NCI-H1930 (cell line): ENCODE data around the gene SNN.

Experiments
- DNase-seq, 2 experiments: peaks; one replicate each; lab custom pipeline; 2025; lab: John Stamatoyannopoulos, UW

Gene SNN

DNA sequence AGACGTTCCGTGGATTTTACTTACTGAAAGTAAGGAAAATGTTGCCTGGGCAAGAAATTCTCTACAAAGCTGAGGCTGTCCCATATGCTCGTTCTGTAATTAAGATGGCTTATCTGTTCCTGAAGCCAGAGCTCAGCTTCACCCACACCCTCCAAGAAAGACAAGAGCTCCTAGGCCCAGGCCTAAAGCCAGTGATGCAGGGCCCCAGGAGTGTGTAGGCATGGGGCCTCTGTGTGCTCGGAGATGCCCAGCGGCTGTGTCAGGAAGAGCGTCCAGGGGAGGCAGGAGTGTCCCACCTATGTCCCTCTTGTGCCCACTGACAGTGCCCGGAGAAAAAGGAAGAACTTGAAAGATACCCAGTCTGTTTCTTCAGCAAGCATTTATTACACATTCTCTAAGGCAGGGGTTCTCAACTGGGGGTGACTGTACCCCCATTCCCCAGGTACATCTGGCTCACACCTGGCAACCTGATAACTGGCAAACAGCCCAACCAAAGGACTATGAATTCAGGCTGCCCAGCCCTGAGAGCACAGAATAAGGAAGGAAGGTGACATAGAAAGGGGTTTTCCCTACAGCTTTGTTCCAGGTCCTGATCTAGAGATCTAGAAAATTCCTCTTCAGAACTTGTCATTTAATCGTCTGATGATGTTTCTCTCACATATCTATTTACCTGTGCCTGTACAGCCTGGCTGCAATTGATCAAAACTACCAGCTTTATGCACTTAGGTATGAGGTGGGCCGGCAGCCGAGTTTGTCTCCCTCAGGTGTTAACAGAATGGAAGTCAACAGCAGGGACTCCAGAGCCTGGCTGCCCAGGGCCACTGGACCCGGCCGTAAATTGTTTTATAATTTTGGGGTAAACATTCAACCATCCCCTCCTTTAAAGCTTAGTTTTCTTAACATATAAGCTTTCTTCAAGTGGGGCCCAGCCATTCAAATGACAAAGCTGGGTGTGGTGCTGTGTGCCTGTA lies 12.0 kb downstream of the SNN start:
- no peak for DNase-seq

GRCh38 chr16:11681556-11681955 lies 13.3 kb downstream of the SNN start:
- DNase-seq = no peak

GRCh38 chr16:11681976-11682654 lies 13.9 kb downstream of the SNN start:
- DNase-seq = no peak

DNA sequence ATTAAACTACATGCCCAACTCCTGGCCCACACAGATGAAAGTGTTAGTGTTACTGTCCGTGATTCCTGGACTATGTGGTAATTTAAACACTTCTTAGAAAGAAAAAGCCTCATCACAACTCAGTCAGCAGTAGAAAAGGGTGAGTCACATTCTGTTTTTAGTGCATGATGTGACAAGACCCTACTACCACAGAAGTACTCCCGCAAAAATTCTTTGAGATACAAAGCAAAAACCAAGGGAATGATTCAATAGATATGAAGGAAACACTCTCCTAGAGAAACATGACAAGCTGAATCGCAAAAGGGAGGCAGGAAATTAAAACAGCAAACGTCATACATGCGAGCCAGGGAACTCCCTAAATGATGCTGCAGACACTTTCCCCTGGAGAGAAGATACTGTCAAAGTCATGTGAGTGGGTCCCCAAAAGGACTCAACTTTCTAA lies 14.4 kb downstream of the SNN start:
- no peak for DNase-seq

DNA sequence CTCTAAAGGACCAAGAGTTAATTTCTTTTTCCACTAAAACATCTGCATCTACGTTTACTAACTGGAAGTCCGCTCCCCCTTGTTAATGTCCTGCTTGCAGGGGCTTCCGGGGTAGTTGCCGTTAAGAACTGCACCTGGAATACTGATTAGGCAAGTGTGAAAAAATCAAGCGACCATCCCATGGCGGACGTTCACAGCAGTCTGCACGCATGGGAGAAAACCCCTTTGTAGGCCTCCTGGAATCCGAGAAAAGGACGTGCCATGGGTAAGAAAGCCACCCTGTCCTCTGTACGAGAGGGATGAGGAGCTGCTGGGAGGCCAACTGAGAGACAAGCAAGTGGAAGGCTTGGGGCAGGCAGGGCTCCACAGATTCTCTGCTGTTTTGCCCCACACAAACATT lies 14.9 kb downstream of the SNN start:
- DNase-seq = no peak

DNA sequence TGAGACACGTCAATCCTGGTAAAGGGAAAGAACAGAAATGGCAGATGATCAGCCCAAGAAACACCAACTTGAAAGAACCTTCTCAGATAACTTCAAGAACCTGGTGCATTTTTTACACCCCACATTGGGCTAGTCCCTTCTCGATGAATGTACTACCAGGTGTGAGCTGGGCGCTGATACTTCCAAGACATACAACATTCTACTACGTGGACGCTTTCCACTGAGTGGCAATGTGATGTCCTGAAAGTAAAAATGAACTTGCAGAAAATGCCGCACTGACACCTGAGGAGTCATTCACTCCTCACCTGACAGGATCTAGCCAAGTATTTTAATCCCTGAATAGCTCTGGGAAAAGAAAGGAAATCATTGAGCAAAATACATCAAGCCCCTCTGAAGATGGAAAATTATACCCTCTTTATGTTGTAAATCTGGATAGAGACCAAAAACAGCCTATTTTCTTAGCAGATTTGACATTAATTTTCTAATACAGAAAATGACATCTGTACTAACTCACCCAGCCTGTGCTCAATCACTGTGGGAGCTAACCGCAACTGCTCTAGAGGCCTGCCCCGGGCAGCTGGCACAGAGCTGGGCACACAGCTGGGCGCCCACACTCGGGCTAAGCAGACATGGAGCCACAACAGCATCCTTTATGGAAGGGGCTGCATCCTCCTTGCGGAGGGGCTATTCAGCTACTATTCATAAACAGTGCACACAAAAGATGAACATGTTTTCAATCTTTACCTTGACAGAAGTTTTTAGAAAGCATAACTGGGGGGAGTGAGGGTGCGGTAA lies 16.2 kb downstream of the SNN start:
- DNase-seq = no peak

DNA sequence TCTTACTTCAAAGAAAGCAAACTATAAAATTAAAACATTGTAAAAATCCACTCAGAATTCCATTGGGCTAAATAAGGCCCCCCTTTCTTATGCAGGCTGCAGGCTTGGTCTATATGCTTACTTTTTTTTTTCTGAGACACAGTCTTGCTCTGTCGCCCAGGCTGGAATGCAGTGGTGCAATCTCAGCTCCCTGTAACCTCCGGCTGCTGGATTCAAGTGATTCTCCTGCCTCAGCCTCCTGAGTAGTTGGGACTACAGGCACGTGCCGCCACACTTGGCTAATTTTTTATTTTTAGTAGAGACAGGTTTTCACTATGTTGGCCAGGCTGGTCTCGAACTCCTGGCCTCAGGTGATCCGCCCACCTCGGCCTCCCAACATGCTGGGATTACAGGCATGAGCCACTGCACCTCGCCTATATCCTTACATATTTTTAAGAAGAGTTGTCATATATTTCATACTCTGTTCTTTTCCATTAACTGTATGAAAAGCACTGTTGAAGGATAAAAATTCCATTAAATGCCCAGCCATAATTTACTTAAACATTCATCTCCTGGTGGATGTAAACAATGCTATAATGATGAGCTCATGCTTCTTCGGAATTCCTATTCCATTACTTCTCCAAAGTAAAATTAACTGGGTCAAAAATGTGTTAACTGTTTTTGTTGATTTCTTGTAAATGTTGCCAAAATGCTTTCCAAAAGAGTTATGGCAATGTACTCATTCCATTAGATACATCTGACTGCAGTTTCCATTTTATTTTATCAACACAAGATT lies 17.8 kb downstream of the SNN start:
- no peak for DNase-seq

DNA sequence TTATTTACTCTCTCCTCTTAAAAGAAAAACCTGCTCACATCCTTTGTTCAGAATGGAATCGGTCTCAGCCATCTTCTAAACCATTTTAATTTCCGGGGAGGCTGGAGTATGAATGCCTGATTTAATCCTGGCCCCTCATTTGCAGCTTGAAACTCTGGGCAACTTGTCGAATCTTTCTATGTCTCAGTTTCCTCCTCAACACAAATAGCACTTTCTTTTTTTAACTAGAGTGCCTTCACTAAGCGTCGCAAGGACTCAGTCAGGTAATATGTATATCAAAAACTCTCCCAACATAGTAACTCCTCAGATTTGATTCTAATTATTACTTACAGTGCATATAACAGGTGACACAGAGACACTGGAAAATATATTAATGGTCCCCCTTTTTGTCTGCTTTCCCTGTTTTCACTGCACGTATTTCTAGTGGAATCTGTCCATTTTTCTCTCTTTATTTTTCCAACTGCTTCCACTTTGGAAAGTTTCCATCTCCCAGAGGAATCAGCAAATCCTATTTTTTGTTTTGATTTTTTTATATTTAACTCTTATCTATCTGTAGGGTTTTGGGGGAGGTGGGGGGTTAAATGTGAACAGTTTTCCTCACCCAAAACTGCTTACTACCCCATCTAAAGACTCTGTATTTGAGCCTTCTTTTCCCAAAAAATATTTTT lies 18.6 kb downstream of the SNN start:
- no peak for DNase-seq

DNA sequence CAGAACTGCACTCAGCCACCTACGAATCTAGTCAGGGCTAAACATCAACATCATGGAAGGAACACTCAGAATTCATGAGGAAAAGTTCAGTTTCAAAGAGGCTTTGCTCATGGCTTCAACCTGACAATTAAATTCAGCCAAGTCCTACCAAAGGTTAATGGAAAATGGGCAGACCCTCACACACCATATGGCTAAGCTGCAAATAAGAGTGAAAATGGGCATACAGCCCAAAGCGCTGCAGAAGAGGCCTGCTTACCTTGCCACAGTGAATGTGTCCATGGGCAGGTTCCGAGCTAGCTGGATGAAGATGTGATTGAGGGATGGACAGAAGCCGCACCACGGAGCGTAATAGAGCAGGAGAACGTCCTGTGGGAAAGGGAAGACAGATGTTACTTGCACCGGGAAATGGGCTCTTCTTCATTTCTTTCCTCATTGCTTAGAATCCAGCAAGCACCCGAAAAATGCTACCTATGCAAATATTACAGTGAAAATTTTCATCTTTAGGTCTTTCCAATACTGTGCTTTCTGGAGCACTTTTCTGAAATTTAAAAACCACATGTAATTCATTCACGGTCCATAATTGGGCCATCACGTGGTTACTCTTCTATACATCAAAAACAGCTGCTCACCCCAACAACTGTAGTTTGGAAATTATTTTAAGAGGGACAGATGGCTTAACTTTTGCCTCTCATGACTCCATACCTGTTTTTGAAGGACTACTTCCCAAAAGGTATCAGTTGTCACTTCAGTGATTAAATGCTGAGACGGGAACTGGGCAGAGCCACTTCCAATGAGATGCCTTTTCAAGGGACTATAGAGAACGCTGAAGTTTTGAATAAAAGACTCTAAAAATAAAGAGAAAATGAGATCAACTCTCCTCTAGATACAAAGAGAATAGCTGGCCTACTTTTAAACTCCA lies 19.6 kb downstream of the SNN start:
- no peak for DNase-seq

DNA sequence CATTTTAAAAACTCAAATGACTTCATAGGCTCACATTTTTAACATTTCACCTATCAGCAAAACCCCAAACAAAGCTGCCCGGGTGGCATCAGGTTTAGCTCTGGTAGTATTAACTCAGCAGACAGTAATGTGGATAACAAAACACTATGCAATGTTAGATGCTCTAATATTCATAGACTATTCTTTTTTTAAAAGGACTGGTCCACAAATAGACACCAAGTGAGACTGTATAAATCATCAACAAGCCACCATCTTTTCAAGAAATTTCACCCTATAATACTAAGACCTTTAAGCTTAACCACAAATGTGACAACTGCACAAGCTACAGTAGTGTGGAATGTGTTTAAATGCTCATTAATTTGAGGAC lies 20.2 kb downstream of the SNN start:
- DNase-seq = no peak

DNA sequence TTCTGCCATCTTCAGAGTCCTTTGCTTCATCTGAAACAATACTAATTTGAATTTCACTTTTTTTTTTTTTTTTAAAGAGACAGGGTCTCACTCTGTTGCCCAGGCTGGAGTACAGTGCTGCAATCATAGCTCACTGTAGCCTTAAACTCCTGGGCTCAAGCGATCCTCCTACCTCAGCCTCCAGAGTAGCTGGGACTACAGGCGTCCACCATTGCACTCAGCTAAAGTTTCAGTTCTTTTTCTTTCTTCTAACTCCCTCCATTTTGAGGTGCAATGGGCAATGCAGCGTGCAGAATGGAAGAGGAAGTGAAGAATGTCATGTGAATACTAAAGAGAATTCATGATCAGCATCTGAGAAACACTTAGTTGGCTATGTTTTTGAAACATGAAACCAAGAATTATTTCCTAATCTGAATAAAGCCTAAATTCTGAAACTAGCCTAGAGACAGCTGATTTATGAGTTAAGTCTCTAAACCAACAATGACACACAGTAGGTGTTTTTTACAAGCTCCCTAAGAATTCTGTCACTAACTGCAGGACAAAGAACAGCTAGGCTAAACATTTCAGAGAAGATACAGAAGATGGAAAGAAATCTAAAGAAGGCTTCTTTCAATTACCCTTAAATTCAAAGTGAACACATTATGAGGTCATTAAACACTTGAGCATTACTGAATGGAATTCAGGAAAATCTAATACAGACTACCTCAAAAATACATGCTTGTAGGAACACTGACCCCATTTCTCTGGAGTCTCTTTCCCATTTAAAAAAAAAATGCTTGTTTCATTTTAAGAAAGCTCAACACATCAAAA lies 21.0 kb downstream of the SNN start:
- DNase-seq = no peak

DNA sequence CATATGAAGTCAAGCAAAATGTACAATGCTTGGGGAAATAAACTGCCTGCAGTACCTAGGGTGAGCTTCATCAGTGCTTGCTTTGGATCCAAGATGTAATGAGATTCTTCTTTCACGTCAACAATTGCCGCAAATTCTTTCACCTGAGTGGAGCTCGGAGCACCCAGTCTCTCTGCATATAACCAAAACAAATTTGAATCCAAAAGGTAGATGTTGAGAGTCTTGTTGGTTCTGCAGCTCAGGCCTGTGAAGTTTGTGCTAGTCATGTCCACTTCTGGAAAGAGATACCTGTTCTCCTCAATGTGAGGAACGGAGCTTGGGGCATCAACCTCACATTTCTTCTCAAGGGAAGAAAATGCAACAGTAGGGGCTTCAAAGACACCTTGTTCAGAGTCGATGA lies 23.0 kb downstream of the SNN start:
- no peak for DNase-seq

DNA sequence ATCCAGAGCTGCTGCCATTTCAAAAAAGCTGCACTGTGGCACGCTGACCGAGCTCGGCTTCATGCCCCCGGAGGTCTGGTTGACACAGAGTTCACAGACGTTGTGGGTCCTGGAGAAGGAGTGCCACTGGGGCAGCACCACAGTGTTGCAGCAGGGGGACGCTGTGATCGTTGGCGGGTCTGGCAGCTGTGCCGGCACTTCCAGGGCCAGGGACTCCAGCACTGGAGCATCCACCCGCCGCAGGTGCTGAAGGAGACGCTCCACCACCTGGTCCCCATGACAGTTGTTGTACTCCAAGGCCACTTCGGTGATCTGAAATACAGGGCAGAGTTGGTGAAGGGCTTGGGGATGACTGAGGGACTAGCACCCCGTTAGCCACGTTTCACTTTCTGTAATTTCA lies 23.5 kb downstream of the SNN start:
- DNase-seq = no peak

DNA sequence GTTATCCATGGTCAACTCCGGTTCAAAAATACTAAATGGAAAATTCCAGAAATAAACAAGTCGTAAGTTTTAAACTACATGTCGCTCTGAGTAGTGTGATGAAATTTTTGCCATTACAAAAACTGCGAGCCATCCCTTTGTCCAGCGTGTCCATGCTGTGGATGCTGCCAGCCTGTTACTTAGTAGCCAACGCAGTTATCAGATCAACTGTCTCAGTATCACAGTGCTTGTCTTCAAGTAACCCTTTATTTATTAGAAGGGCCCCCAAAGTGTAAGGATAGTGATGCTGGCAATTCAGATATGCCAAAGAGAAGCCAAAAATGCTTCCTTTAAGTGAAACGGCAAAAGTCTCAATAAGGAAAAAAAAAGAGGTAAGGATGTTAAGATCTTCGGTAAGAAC lies 23.9 kb downstream of the SNN start:
- no peak for DNase-seq

GRCh38 chr16:11692651-11693050 lies 24.4 kb downstream of the SNN start:
- DNase-seq = no peak

DNA sequence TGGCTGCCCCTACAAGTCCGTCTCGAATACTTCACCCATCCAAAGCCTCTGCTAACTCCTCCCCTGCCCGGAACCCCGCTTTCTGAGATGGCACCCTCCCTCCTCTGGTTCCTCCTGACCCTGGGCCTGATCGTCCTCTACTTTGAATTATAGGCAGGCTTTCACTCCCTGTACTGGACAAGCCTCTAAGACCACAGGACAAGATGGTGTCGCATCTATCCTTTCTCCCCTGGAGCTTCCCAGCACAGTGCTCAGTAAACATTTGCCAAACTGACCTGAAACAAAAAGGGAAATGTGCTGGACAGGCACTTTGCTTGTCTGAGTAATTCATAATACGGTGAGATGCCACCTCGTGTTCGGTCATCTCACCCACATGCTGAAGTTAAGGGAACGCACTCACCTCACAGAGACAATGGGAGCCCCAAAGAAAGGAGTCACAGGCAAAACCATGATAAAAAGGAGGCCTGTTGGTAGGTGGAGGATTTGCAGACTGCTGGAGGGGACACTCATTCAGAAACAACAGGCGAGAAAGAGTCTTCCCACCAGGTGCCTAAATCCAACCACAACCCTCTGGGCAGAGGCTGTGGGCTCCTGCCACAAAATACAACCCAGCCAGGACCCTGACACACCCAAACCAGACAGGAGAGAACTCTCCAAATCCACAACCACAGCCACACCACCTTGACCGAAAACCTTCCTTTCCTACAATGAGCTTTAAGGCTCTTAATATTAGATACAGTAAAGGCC lies 28.2 kb downstream of the SNN start:
- DNase-seq = no peak

DNA sequence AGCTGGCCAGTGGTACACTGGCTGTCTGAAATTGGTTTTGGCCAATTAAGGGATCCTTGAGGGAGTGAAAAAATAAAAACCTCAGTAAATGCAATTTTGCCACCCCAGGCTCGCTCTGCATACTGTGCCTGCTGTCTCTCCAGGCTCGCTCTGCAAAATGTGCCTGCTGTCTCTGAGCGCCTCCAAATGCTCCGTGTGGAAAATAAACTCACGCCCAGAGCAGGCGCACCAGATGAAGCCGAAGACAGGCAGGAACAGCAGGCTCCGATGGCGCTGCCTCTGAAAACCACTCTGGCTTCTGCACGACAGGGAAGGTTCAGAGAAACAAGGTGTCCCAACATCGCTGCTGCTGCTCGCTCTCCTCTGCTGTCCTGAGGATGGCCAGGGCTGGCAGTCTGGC lies 29.1 kb downstream of the SNN start:
- DNase-seq = no peak

DNA sequence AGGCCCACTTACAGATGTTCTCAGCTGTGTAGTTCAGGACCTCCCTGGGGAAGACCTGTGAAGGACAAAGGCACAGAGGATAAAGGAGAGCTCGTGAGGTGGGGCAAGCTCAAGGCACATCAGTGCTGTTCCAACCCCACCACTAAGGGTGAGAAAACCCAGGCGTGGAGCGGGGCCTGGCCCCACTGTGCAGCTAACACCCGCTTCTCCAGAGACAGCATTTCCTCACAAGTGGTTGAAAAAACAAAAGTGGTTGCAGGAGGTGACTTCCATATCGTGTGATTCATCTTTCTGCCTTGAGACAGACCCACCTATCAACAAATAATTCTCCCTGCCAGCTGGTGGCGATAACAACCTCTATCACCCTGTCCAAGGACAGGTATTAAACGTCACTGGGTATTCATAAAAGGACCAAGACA lies 30.0 kb downstream of the SNN start:
- DNase-seq = no peak
